A673 (cell line): Measurements from ENCODE around the gene PTGES3.

ENCODE experiments used
- CTCF ChIP-seq: fragments of 300-800, 200-600 bp; sonication (generic); conservative IDR thresholded peaks from 2 replicates; pipeline ENCODE4 v1.5.1; 2017; ENCODE audit warnings: low read depth, mild to moderate bottlenecking, antibody characterized with exemption, low read length, moderate library complexity, mixed read lengths
- EZH2 ChIP-seq: fragments of 200-600 bp; sonication (generic); IDR thresholded peaks from 2 replicates; pipeline ENCODE4 v1.6.1; 2017; ENCODE audit warnings: borderline replicate concordance, low read depth, mild to moderate bottlenecking, mixed read lengths, antibody characterized with exemption, low read length; ENCODE audit not compliant: poor library complexity, severe bottlenecking

GRCh38 chr12:56630180-56630632 lies 57.9 kb downstream of the PTGES3 start, which contains the start of gene BAZ2A:
- TF ChIP-seq CTCF (no peak), EZH2 (no peak)
